ENCODE measurements around the gene HEMGN. TPM values are rescaled to one million over a fixed set of nuclear protein-coding genes. Genes with fewer than 3 reads are reported as not detected.

Gene HEMGN
- total and polyA plus RNA-seq, 2 of the 8 experiments (the other 6 are each of a cell fraction or from before 2014, with no cell fraction given), result not detected

- FAIRE-seq (no peak), DNase-seq (ENCODE audit: low read depth in 1 of 2, low spot score in 2 of 2) (no peak)
- Histone ChIP-seq H3K14ac (ENCODE audit: insufficient read length) (no peak overlapping the region), H3K79me2 (ENCODE audit: control insufficient read depth in 1 of 2, insufficient read depth in 2 of 2, low read length in 2 of 2) (no peaks in the 10 kb centered on the region), H2BK15ac (ENCODE audit: low read length) (no peak overlapping the region), H3K79me1 (ENCODE audit: low read depth, low read length) (no peaks in the 10 kb centered on the region), H3K56ac (replicated peaks; ENCODE audit: insufficient read length, low read depth, low read length) (no peak overlapping the region), H4K5ac (ENCODE audit: insufficient read length, low read depth, low read length) (no peak overlapping the region), H2AK5ac (ENCODE audit: low read depth, low read length) (no peak overlapping the region), H2BK120ac (replicated peaks; ENCODE audit: low read depth, low read length) (no peak overlapping the region), H3K9ac (replicated peaks in 1 of 4; ENCODE audit: extremely low read depth in 1 of 4, low read depth in 3 of 4, low read length in 3 of 4) (no peak overlapping the region), H3K23me2 (ENCODE audit: low read depth, low read length) (no peaks in the 10 kb centered on the region), H4K91ac (replicated peaks; ENCODE audit: insufficient read length, low read length) (no peak overlapping the region), H3K4me1 (replicated peaks in 1 of 4; ENCODE audit: control insufficient read depth in 3 of 4, insufficient read depth in 4 of 4, low read length in 3 of 4) (no peaks in the 10 kb centered on the region), H3K4me2 (ENCODE audit: insufficient read depth in 1 of 2, low read depth in 2 of 2, low read length in 2 of 2) (no peak overlapping the region), H3K36me3 (ENCODE audit: control insufficient read depth in 2 of 4, insufficient read depth in 4 of 4, low read length in 3 of 4) (no peaks in the 10 kb centered on the region), H3K18ac (ENCODE audit: extremely low read depth, low read length) (no peak overlapping the region), H3K4ac (replicated peaks; ENCODE audit: insufficient read length, low read depth, low read length) (no peak overlapping the region), H2AFZ (ENCODE audit: low read length) (no peak overlapping the region), H4K20me1 (replicated peaks in 1 of 2; ENCODE audit: control insufficient read depth in 1 of 2, insufficient read depth in 2 of 2, low read length in 2 of 2) (no peaks in the 10 kb centered on the region), H3K27me3 (replicated peaks in 1 of 4; ENCODE audit: control insufficient read depth in 3 of 4, extremely low read depth in 1 of 4, insufficient read depth in 3 of 4, low read length in 3 of 4) (peaks cover 0 to 3% (median 0%) of the 10 kb centered on the region in 4 experiments; a peak in 3 of 7 replicates), H3K23ac (ENCODE audit: insufficient read length) (no peak overlapping the region), H3K27ac (ENCODE audit: low read depth, low read length) (no peak overlapping the region), H3K4me3 (ENCODE audit: extremely low read depth in 1 of 4, insufficient read depth in 2 of 4, low read depth in 3 of 4, low read length in 4 of 4) (no peak overlapping the region), H2BK5ac (ENCODE audit: low read depth, low read length) (no peak overlapping the region), H3K9me3 (ENCODE audit: insufficient read depth in 2 of 2, low read depth in 1 of 2, low read length in 1 of 2) (no peaks in the 10 kb centered on the region), H2BK12ac (ENCODE audit: low read depth, low read length) (no peak overlapping the region), H2BK20ac (ENCODE audit: low read length) (no peak overlapping the region), H4K8ac (ENCODE audit: extremely low read depth, insufficient read depth, low read length) (no peak overlapping the region)
- 88% methylated on average over 2 of the region's 2 CpGs; no CpG with 5 or more reads in 1 of the 2 experiments for WGBS, 2 experiments (ENCODE audit: extremely low coverage in 1 of 2, insufficient coverage in 1 of 2, insufficient read length in 1 of 2, insufficient replicate concordance in 2 of 2, low coverage in 1 of 2, low lambda C conversion rate in 2 of 2, missing lambda C conversion rate in 1 of 2)
- CTCF ChIA-PET (ENCODE audit: partially characterized antibody), result interaction anchor here (0.6 to 2.0 kb wide), 3 partner anchors 8 to 77 kb away, joined by 3 to 7 read pairs (median 3); no protein-coding TSS in a partner anchor
- POLR2A ChIA-PET (ENCODE audit: partially characterized antibody), result no interaction called here
- TF ChIP-seq TAF7 (optimal IDR thresholded peaks at IDR 0.05; ENCODE audit: borderline replicate concordance, low read depth, low read length) (no peak), TCF12 (IDR thresholded peaks at IDR 0.05; ENCODE audit: low read depth, low read length) (no peak), NRF1 (IDR thresholded peaks at IDR 0.05; ENCODE audit: low read depth, low read length) (no peak), SIX5 (IDR thresholded peaks at IDR 0.05; ENCODE audit: low read depth, low read length) (no peak), BCL11A (IDR thresholded peaks at IDR 0.05; ENCODE audit: low read depth in 2 of 2, low read length in 2 of 2) (no peak), PHF8 (conservative IDR thresholded peaks at IDR 0.05; ENCODE audit: low read depth, low read length) (no peak), CBX8 (IDR thresholded peaks at IDR 0.05; ENCODE audit: borderline replicate concordance, low read depth, low read length) (no peak), KDM1A (IDR thresholded peaks at IDR 0.05; ENCODE audit: borderline replicate concordance, low read length) (no peak), POLR2AphosphoS5 (IDR thresholded peaks at IDR 0.05; ENCODE audit: low read depth, low read length) (no peak), RAD21 (IDR thresholded peaks at IDR 0.05 in 1 of 2, conservative IDR thresholded peaks at IDR 0.05 in 1 of 2; ENCODE audit: low read depth in 2 of 2, low read length in 2 of 2) (no peak), TAF1 (IDR thresholded peaks at IDR 0.05; ENCODE audit: low read depth, low read length) (no peak), RXRA (IDR thresholded peaks at IDR 0.05; ENCODE audit: insufficient read depth, low read depth, low read length) (no peak), TEAD4 (IDR thresholded peaks at IDR 0.05; ENCODE audit: low read depth, low read length) (no peak)
- TF ChIP-seq, protein P1, sequence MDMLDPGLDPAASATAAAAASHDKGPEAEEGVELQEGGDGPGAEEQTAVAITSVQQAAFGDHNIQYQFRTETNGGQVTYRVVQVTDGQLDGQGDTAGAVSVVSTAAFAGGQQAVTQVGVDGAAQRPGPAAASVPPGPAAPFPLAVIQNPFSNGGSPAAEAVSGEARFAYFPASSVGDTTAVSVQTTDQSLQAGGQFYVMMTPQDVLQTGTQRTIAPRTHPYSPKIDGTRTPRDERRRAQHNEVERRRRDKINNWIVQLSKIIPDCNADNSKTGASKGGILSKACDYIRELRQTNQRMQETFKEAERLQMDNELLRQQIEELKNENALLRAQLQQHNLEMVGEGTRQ (IDR thresholded peaks at IDR 0.05; ENCODE audit: low read length), result no peak
These were observed 23.4 kb upstream of the HEMGN start for GRCh38 chr9:97961361-97961760.
